22Rv1 (cell line): ENCODE results near the gene GNG2.

ENCODE experiments used
- H3K27ac ChIP-seq: fragments of 450-650 bp; 2 replicates; pipeline ENCODE4 v1.5.1; 2017
- ZFX ChIP-seq: fragments of 450-650 bp; IDR thresholded peaks from 2 replicates; pipeline ENCODE4 v1.6.1; 2017; ENCODE audit warnings: antibody characterized with exemption, borderline replicate concordance
- TF ChIP-seq, protein P1 (sequence below): fragments of 450-650 bp; IDR thresholded peaks from 2 replicates; pipeline ENCODE4 v1.5.1; 2017; ENCODE audit warnings: mild to moderate bottlenecking

Gene GNG2

GRCh38 chr14:52015411-52016030, 155.1 kb downstream of the GNG2 start:
- no peak overlapping the region for H3K27ac ChIP-seq
- TF ChIP-seq, protein P1, sequence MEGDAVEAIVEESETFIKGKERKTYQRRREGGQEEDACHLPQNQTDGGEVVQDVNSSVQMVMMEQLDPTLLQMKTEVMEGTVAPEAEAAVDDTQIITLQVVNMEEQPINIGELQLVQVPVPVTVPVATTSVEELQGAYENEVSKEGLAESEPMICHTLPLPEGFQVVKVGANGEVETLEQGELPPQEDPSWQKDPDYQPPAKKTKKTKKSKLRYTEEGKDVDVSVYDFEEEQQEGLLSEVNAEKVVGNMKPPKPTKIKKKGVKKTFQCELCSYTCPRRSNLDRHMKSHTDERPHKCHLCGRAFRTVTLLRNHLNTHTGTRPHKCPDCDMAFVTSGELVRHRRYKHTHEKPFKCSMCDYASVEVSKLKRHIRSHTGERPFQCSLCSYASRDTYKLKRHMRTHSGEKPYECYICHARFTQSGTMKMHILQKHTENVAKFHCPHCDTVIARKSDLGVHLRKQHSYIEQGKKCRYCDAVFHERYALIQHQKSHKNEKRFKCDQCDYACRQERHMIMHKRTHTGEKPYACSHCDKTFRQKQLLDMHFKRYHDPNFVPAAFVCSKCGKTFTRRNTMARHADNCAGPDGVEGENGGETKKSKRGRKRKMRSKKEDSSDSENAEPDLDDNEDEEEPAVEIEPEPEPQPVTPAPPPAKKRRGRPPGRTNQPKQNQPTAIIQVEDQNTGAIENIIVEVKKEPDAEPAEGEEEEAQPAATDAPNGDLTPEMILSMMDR = peak; percentile 74
- no peak for TF ChIP-seq ZFX

- H3K27ac ChIP-seq = no peak overlapping the region
- TF ChIP-seq ZFX = no peak
- TF ChIP-seq, protein P1 = no peak
Observed at GRCh38 chr14:52018252-52018651, 157.8 kb downstream of the GNG2 start.

DNA sequence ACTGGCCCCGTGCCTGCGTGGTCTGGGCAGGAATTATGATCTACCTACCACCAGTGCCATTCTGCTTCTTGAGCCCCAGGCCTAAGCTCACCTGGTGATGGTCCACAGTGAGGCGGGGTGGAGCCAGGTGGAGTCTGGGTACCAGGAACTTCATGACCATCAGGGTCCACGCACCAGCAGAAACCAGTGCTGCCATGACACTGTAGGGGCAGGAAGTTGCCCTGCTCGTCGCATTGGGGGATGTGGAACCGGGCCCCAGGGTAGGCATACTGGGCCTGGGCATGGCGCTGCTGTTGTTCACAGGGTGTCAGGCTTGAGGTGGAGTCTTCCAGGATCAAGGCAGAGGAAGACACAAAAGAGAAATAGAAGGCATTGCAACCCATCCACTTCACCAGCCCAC, 158.6 kb downstream of the GNG2 start:
- no peak overlapping the region for H3K27ac ChIP-seq
- no peak for TF ChIP-seq ZFX
- TF ChIP-seq, protein P1 = no peak
